Panc1 (cell line): ENCODE data around the gene LDLRAP1. TPM values are rescaled to one million over a fixed set of nuclear protein-coding genes. Genes with fewer than 3 reads are reported as not detected.
A peak's percentile ranks its signal among the peaks of the same experiment; 100 is the strongest.

Source experiments
- ATAC-seq: fragments of 200-7000 bp; cut with Tn5 transposase; 2 replicates; pipeline ENCODE4 v1.9.1; 2020; ENCODE audit warnings: mild to moderate bottlenecking, moderate library complexity
- Bru-seq: library from RNA; stranded (reverse); fragments of 400-500 nt; gene quantifications from one replicate; lab custom pipeline; 2021; lab: Mats Ljungman, UMichigan
- BruChase-seq, 2 experiments: library from RNA; stranded (reverse); fragments of 400-500 nt; gene quantifications; one replicate each; lab custom pipeline; 2021; lab: Mats Ljungman, UMichigan
- BruUV-seq: library from RNA; stranded (reverse); fragments of 400-500 nt; replicated peaks from 2 replicates; lab custom pipeline; 2021; lab: Mats Ljungman, UMichigan
- CTCF ChIA-PET: fragments of 300-600 bp; sonication (Branson Sonifier 250); formaldehyde crosslinking; loops from one replicate; lab custom pipeline; 2022; ENCODE audit warnings: antibody characterized with exemption; lab: Charles Lee
- POLR2A ChIA-PET: fragments of 300-600 bp; sonication (Branson Sonifier 250); formaldehyde crosslinking; loops from one replicate; lab custom pipeline; 2022; ENCODE audit warnings: antibody characterized with exemption; lab: Charles Lee
- DNase-seq: peaks from one replicate; pipeline ENCODE4 v3.0.0-alpha.2; 2010; ENCODE audit warnings: low read depth, low spot score
- H3K27ac ChIP-seq: 2 replicates; pipeline ENCODE4 v1.5.1; 2011; ENCODE audit warnings: mild to moderate bottlenecking, low read length, inconsistent platforms
- H3K27me3 ChIP-seq: fragments of 200-500 bp; sonication (Bioruptor generic); 2 replicates; pipeline ENCODE4 v1.6.0; 2014; ENCODE audit warnings: low read length, inconsistent platforms; ENCODE audit not compliant: control insufficient read depth, insufficient read depth
- H3K36me3 ChIP-seq: fragments of 200-500 bp; sonication (Bioruptor generic); 2 replicates; pipeline ENCODE4 v1.5.1; 2014; ENCODE audit warnings: inconsistent platforms, mild to moderate bottlenecking, low read length, moderate library complexity; ENCODE audit not compliant: control insufficient read depth, insufficient read depth
- H3K4me1 ChIP-seq: 2 replicates; pipeline ENCODE4 v1.5.1; 2011; ENCODE audit warnings: inconsistent platforms, mild to moderate bottlenecking, low read length, moderate library complexity; ENCODE audit not compliant: control insufficient read depth, insufficient read depth
- H3K4me3 ChIP-seq, 2 experiments: 2 replicates each; pipeline ENCODE4 v1.5.1; 2011 to 2012; ENCODE audit warnings: low read depth in 2 of 2, low read length in 2 of 2, mild to moderate bottlenecking in 2 of 2, inconsistent platforms in 1 of 2, moderate library complexity in 1 of 2
- H3K9me3 ChIP-seq: fragments of 200-500 bp; sonication (Bioruptor generic); 2 replicates; pipeline ENCODE4 v1.5.1; 2014; ENCODE audit warnings: low read depth, mild to moderate bottlenecking, inconsistent platforms, low read length, moderate library complexity; ENCODE audit not compliant: control insufficient read depth, insufficient read depth
- POLR2AphosphoS5 ChIP-seq: IDR thresholded peaks from 2 replicates; pipeline ENCODE4 v1.6.1; 2012; ENCODE audit warnings: mild to moderate bottlenecking, low read depth, low read length, moderate library complexity
- SIN3A ChIP-seq: IDR thresholded peaks from 2 replicates; pipeline ENCODE4 v1.6.1; 2012; ENCODE audit warnings: low read depth, mild to moderate bottlenecking, low read length, moderate library complexity, borderline replicate concordance; ENCODE audit not compliant: insufficient read depth
- TCF7L2 ChIP-seq: IDR thresholded peaks from 2 replicates; pipeline ENCODE4 v1.6.1; 2011; ENCODE audit warnings: mild to moderate bottlenecking, low read depth, low read length, inconsistent platforms
- in situ Hi-C: cut with HindIII; loops from 2 replicates; pipeline ENCODE4 v1.10.0; 2016; ENCODE audit warnings: low sequenced_read_pairs, low pct_unique_long_range_greater_than_20kb
- intact Hi-C: fragments of 100-400 bp; cut with micrococcal nuclease; formaldehyde crosslinking; loops from one replicate; pipeline ENCODE4 v1.10.0; 2022; ENCODE audit not compliant: unreplicated experiment
- long read RNA-seq: library from polyadenylated mRNA; unstranded; transcript quantifications from one replicate; pipeline ENCODE4 v2.0.0, GENCODE V29; 2021; ENCODE audit not compliant: unreplicated experiment
- polyA plus RNA-seq: library from polyadenylated mRNA; unstranded; fragments of >200 nt; gene quantifications from one replicate; pipeline ENCODE4 v1.2.1, GENCODE V29; 2012; ENCODE audit warnings: missing spikeins; ENCODE audit not compliant: insufficient read length
- total RNA-seq: library from RNA; stranded (reverse); gene quantifications from one replicate; pipeline ENCODE4 v1.2.1, GENCODE V29; 2021; ENCODE audit not compliant: unreplicated experiment
- TF ChIP-seq, protein P1 (sequence below), 2 experiments: IDR thresholded peaks; 2 replicates each; pipeline ENCODE4 v1.6.1; 2011 to 2012; ENCODE audit warnings: low read depth in 2 of 2, control low read depth in 1 of 2, low read length in 1 of 2, mild to moderate bottlenecking in 1 of 2, moderate library complexity in 1 of 2; ENCODE audit not compliant: insufficient read depth in 1 of 2
- TF ChIP-seq, protein P2 (sequence below): fragments of 450-650 bp; IDR thresholded peaks from 2 replicates; pipeline ENCODE4 v1.5.1; 2017; ENCODE audit warnings: mild to moderate bottlenecking

The LDLRAP1 gene, protein sequence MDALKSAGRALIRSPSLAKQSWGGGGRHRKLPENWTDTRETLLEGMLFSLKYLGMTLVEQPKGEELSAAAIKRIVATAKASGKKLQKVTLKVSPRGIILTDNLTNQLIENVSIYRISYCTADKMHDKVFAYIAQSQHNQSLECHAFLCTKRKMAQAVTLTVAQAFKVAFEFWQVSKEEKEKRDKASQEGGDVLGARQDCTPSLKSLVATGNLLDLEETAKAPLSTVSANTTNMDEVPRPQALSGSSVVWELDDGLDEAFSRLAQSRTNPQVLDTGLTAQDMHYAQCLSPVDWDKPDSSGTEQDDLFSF
- total RNA-seq = 23.1 TPM
- polyA plus RNA-seq = 29.0 TPM
- percentile 65 among the genes with signal in this experiment for Bru-seq, nascent RNA
- percentile 89 among the genes with signal in this experiment for BruChase-seq, experiment 1, labeled RNA remaining after a 2-hour chase
- BruChase-seq, experiment 2, labeled RNA remaining after a 6-hour chase = percentile 83 among the genes with signal in this experiment
- long read RNA-seq, transcript LDLRAP1-201 (9 exons, 2,940 nt) = major isoform, 34 of 101 reads
- long read RNA-seq, partial matches to known transcripts = 48 of 101 reads
- long read RNA-seq, other reads (novel, unspliced or antisense) = 15 of 101 reads

GRCh38 chr1:25543425-25544242, at the start of gene LDLRAP1:
TSS of gene LDLRAP1 (plus strand) at chr1:25543606. CDS start at chr1:25543699, 93 bp downstream.
- no peak for DNase-seq
- CTCF ChIA-PET = interaction anchor here (0.9 to 1.0 kb wide), 2 partner anchors 30 to 246 kb away, joined by 3 to 4 read pairs; no protein-coding TSS in a partner anchor

GRCh38 chr1:25494952-25495351, 48.5 kb upstream of the LDLRAP1 start:
- intact Hi-C loops = no loop called here
- no TSS peak for BruUV-seq
- no peak for ATAC-seq
- ChIA-PET CTCF (no interaction called here), POLR2A (no interaction called here)
- H3K4me1 ChIP-seq = no peaks in the 10 kb centered on the region
- DNase-seq = no peak
- H3K27ac ChIP-seq = no peak overlapping the region
- TF ChIP-seq, protein P1, sequence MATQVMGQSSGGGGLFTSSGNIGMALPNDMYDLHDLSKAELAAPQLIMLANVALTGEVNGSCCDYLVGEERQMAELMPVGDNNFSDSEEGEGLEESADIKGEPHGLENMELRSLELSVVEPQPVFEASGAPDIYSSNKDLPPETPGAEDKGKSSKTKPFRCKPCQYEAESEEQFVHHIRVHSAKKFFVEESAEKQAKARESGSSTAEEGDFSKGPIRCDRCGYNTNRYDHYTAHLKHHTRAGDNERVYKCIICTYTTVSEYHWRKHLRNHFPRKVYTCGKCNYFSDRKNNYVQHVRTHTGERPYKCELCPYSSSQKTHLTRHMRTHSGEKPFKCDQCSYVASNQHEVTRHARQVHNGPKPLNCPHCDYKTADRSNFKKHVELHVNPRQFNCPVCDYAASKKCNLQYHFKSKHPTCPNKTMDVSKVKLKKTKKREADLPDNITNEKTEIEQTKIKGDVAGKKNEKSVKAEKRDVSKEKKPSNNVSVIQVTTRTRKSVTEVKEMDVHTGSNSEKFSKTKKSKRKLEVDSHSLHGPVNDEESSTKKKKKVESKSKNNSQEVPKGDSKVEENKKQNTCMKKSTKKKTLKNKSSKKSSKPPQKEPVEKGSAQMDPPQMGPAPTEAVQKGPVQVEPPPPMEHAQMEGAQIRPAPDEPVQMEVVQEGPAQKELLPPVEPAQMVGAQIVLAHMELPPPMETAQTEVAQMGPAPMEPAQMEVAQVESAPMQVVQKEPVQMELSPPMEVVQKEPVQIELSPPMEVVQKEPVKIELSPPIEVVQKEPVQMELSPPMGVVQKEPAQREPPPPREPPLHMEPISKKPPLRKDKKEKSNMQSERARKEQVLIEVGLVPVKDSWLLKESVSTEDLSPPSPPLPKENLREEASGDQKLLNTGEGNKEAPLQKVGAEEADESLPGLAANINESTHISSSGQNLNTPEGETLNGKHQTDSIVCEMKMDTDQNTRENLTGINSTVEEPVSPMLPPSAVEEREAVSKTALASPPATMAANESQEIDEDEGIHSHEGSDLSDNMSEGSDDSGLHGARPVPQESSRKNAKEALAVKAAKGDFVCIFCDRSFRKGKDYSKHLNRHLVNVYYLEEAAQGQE (IDR thresholded peaks at IDR 0.05; ENCODE audit: insufficient read depth in 1 of 2, low read depth in 2 of 2, low read length in 1 of 2) = no peak
- TF ChIP-seq SIN3A = no peak
- TF ChIP-seq, protein P2, sequence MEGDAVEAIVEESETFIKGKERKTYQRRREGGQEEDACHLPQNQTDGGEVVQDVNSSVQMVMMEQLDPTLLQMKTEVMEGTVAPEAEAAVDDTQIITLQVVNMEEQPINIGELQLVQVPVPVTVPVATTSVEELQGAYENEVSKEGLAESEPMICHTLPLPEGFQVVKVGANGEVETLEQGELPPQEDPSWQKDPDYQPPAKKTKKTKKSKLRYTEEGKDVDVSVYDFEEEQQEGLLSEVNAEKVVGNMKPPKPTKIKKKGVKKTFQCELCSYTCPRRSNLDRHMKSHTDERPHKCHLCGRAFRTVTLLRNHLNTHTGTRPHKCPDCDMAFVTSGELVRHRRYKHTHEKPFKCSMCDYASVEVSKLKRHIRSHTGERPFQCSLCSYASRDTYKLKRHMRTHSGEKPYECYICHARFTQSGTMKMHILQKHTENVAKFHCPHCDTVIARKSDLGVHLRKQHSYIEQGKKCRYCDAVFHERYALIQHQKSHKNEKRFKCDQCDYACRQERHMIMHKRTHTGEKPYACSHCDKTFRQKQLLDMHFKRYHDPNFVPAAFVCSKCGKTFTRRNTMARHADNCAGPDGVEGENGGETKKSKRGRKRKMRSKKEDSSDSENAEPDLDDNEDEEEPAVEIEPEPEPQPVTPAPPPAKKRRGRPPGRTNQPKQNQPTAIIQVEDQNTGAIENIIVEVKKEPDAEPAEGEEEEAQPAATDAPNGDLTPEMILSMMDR = no peak
- TF ChIP-seq TCF7L2 = no peak
- no peak for TF ChIP-seq POLR2AphosphoS5
- in situ Hi-C loops = no loop called here
- no peak overlapping the region for H3K4me3 ChIP-seq
- no peaks in the 10 kb centered on the region for H3K9me3 ChIP-seq
- peaks cover 3% of the 10 kb centered on the region; the same call in 1 of the 2 replicates for H3K36me3 ChIP-seq
- no peaks in the 10 kb centered on the region for H3K27me3 ChIP-seq

More at GRCh38 chr1:25543425-25544242, at the start of gene LDLRAP1:
- Histone ChIP-seq H3K9me3 (no peaks in the 10 kb centered on the region), H3K27ac (peak within 1 kb of the TSS; percentile 69), H3K4me1 (peaks cover 9% of the 10 kb centered on the region), H3K4me3 (peak within 1 kb of the TSS; percentile 63 to 69), H3K27me3 (no peaks in the 10 kb centered on the region), H3K36me3 (no peaks in the 10 kb centered on the region; the same call in 1 of the 2 replicates)
- in situ Hi-C loops = no loop called here
- POLR2A ChIA-PET = interaction anchor here (0.6 kb wide), 1 partner anchor 64 kb away, joined by 10 read pairs; no protein-coding TSS in a partner anchor
- BruUV-seq = no TSS peak
- ATAC-seq = peak; percentile 93
- intact Hi-C loops = no loop called here
- TF ChIP-seq, protein P2 = no peak
- TF ChIP-seq, protein P1 (IDR thresholded peaks at IDR 0.05; ENCODE audit: insufficient read depth in 1 of 2, low read depth in 2 of 2, low read length in 1 of 2) = no peak
- TF ChIP-seq TCF7L2 (no peak), SIN3A (no peak), POLR2AphosphoS5 (no peak)
